ENCODE measurements around the gene ITFG2. TPM values are rescaled to one million over a fixed set of nuclear protein-coding genes. Genes with fewer than 3 reads are reported as not detected.

Gene ITFG2
- total RNA-seq, 1 donor from 2014 or later, result 42.3 TPM

GRCh38 chr12:2844786-2845185, 32.3 kb downstream of the ITFG2 start:
- Histone ChIP-seq H3K27ac (no peak overlapping the region), H3K4me3 (no peak overlapping the region), H3K9me3 (no peaks in the 10 kb centered on the region), H3K27me3 (no peaks in the 10 kb centered on the region), H3K36me3 (peaks cover 4% of the 10 kb centered on the region), H3K4me1 (no peaks in the 10 kb centered on the region)
- no peak for TF ChIP-seq CTCF (IDR thresholded peaks at IDR 0.05)
- ATAC-seq (no peak), DNase-seq (no peak)
- intact Hi-C loops (cut with DNase I), result no loop called here

GRCh38 chr12:2845280-2845679, 32.8 kb downstream of the ITFG2 start:
- Histone ChIP-seq H3K27me3 (no peaks in the 10 kb centered on the region), H3K36me3 (peaks cover 4% of the 10 kb centered on the region), H3K9me3 (no peaks in the 10 kb centered on the region), H3K4me3 (no peak overlapping the region), H3K4me1 (no peaks in the 10 kb centered on the region), H3K27ac (no peak overlapping the region)
- no peak for DNase-seq
- no peak for TF ChIP-seq CTCF (IDR thresholded peaks at IDR 0.05)
- intact Hi-C loops (cut with DNase I), result no loop called here
- ATAC-seq, result no peak

GRCh38 chr12:2851931-2852330, 39.5 kb downstream of the ITFG2 start:
- ATAC-seq, result no peak
- no peak for TF ChIP-seq CTCF (IDR thresholded peaks at IDR 0.05)

GRCh38 chr12:2853626-2854025, 41.2 kb downstream of the ITFG2 start:
- peak; percentile 82 for TF ChIP-seq CTCF (IDR thresholded peaks at IDR 0.05)
- DNase-seq (peak; percentile 86), ATAC-seq (peak; percentile 92)
- H3K27ac ChIP-seq, result no peak overlapping the region
- H3K4me3 ChIP-seq, result no peak overlapping the region
- H3K36me3 ChIP-seq, result no peaks in the 10 kb centered on the region
- no peaks in the 10 kb centered on the region for H3K27me3 ChIP-seq
- intact Hi-C loops (cut with DNase I), result no loop called here
- peaks cover 5% of the 10 kb centered on the region for H3K4me1 ChIP-seq
- no peaks in the 10 kb centered on the region for H3K9me3 ChIP-seq

More at GRCh38 chr12:2851931-2852330, 39.5 kb downstream of the ITFG2 start:
- no peak for DNase-seq
- H3K27ac ChIP-seq, result no peak overlapping the region
- intact Hi-C loops (cut with DNase I), result no loop called here
- no peaks in the 10 kb centered on the region for H3K27me3 ChIP-seq
- no peak overlapping the region for H3K4me3 ChIP-seq
- H3K36me3 ChIP-seq, result no peaks in the 10 kb centered on the region
- no peaks in the 10 kb centered on the region for H3K9me3 ChIP-seq
- peaks cover 5% of the 10 kb centered on the region for H3K4me1 ChIP-seq

- Histone ChIP-seq H3K27me3 (no peaks in the 10 kb centered on the region), H3K36me3 (no peaks in the 10 kb centered on the region), H3K4me1 (peaks cover 5% of the 10 kb centered on the region), H3K27ac (no peak overlapping the region), H3K4me3 (no peak overlapping the region), H3K9me3 (no peaks in the 10 kb centered on the region)
- no peak for DNase-seq
- TF ChIP-seq CTCF (IDR thresholded peaks at IDR 0.05), result no peak
- intact Hi-C loops (cut with DNase I), result no loop called here
- ATAC-seq, result no peak
These were observed 42.4 kb downstream of the ITFG2 start for GRCh38 chr12:2854669-2855453.

Data from upper lobe of right lung (tissue), 1 donor.